AG09319 (cell line): ENCODE measurements around the gene CAMKK2.

Source experiments
- DNase-seq: peaks from one replicate; pipeline ENCODE4 v3.0.0-alpha.2; 2010; ENCODE audit warnings: low read depth; ENCODE audit errors: extremely low read depth
- CTCF ChIP-seq: IDR thresholded peaks from 2 replicates; pipeline ENCODE4 v1.5.1; 2011; ENCODE audit warnings: low read depth, mild to moderate bottlenecking, inconsistent platforms, low read length, moderate library complexity

The CAMKK2 gene

GRCh38 chr12:121273364-121273896, 23.1 kb downstream of the CAMKK2 start:
- DNase-seq = no peak

GRCh38 chr12:121267822-121268221, 28.7 kb downstream of the CAMKK2 start:
- DNase-seq = no peak
- TF ChIP-seq CTCF = no peak

More at GRCh38 chr12:121273364-121273896, 23.1 kb downstream of the CAMKK2 start:
- TF ChIP-seq CTCF = no peak

- no peak for DNase-seq
- no peak for TF ChIP-seq CTCF
These were observed 31.5 kb downstream of the CAMKK2 start for GRCh38 chr12:121264951-121265515.

- TF ChIP-seq CTCF = no peak
These were observed 32.4 kb downstream of the CAMKK2 start for GRCh38 chr12:121264135-121264534.

GRCh38 chr12:121263206-121263935, 33.1 kb downstream of the CAMKK2 start:
- no peak for DNase-seq
- TF ChIP-seq CTCF = no peak

More at GRCh38 chr12:121264135-121264534, 32.4 kb downstream of the CAMKK2 start:
- DNase-seq = no peak

GRCh38 chr12:121261398-121261797, 35.1 kb downstream of the CAMKK2 start:
- no peak for TF ChIP-seq CTCF
- DNase-seq = no peak

- DNase-seq = no peak
- TF ChIP-seq CTCF = no peak
These were observed 36.4 kb downstream of the CAMKK2 start for GRCh38 chr12:121260091-121260490.
